GM13976 (cell line): ENCODE results near the gene USF2.
A peak's percentile ranks its signal among the peaks of the same experiment; 100 is the strongest.

Source experiments
- DNase-seq: peaks from one replicate; pipeline ENCODE4 v3.0.0; 2012; ENCODE audit warnings: low spot score
- CTCF ChIP-seq: IDR thresholded peaks from 2 replicates; pipeline ENCODE4 v1.5.1; 2012; ENCODE audit warnings: borderline replicate concordance, mild to moderate bottlenecking; ENCODE audit not compliant: insufficient read depth; ENCODE audit errors: extremely low read depth, missing control alignments, control extremely low read depth
- in situ Hi-C: fragments of 300-500 bp; cut with MboI; formaldehyde crosslinking; loops from one replicate; pipeline ENCODE4 v1.12.0; 2022; ENCODE audit warnings: low sequenced_read_pairs, mixed read lengths, inconsistent platforms; ENCODE audit not compliant: unreplicated experiment

Gene USF2

GRCh38 chr19:35223862-35224505, 44.8 kb upstream of the USF2 start:
- in situ Hi-C loops: no loop called here
- no peak for DNase-seq
- TF ChIP-seq CTCF: no peak

GRCh38 chr19:35224681-35225571, 43.8 kb upstream of the USF2 start:
- TF ChIP-seq CTCF: no peak
- DNase-seq: peak; percentile 26
- in situ Hi-C loops: no loop called here

- in situ Hi-C loops: no loop called here
- no peak for TF ChIP-seq CTCF
- DNase-seq: no peak
Observed at GRCh38 chr19:35225951-35226350, 42.8 kb upstream of the USF2 start.

- DNase-seq: peak; percentile 1
- in situ Hi-C loops: no loop called here
- no peak for TF ChIP-seq CTCF
Observed at GRCh38 chr19:35226748-35227147, 42.0 kb upstream of the USF2 start.

GRCh38 chr19:35228177-35228930, 40.4 kb upstream of the USF2 start, which contains the start of gene FAM187B:
TSS of gene FAM187B (minus strand) at chr19:35228739. CDS start at chr19:35228680, 59 bp downstream.
- in situ Hi-C loops: no loop called here

More at GRCh38 chr19:35228177-35228930, 40.4 kb upstream of the USF2 start, which contains the start of gene FAM187B:
- peak; percentile 17 for DNase-seq
- TF ChIP-seq CTCF: no peak
